Natural killer cell (primary cell): Measurements from ENCODE around the gene DDR1. TPM values are rescaled to one million over a fixed set of nuclear protein-coding genes. Genes with fewer than 3 reads are reported as not detected.

Experiments used
- ATAC-seq, 3 donors: fragments of 150-1000 bp in 2 of 3; fragments of 200-7000 bp in 1 of 3; cut with Tn5 transposase; 1 replicate in 1 of 3; 2 replicates in 2 of 3; pipeline ENCODE4 v1.10.0; 2021; ENCODE audit warnings: mild to moderate bottlenecking in 2 of 3, moderate library complexity in 2 of 3
- DNase-seq, 2 donors: peaks; one replicate each; pipeline versions ENCODE4 v3.0.0 to v3.0.0-alpha.2; 2013 to 2021; ENCODE audit warnings: mixed read lengths in 1 of 2
- H3K27ac ChIP-seq: one replicate; pipeline ENCODE4 v1.5.1; 2013; ENCODE audit warnings: mild to moderate bottlenecking, low read length
- H3K27me3 ChIP-seq: one replicate; pipeline ENCODE4 v1.6.1; 2013; ENCODE audit warnings: low read length; ENCODE audit not compliant: control insufficient read depth, insufficient read depth
- H3K36me3 ChIP-seq: one replicate; pipeline ENCODE4 v1.6.1; 2013; ENCODE audit warnings: low read length; ENCODE audit not compliant: control insufficient read depth, insufficient read depth
- H3K4me1 ChIP-seq: one replicate; pipeline ENCODE4 v1.6.1; 2013; ENCODE audit warnings: low read length; ENCODE audit not compliant: control insufficient read depth, insufficient read depth
- H3K4me3 ChIP-seq: one replicate; pipeline ENCODE4 v1.5.1; 2013; ENCODE audit warnings: low read length
- H3K9me3 ChIP-seq: one replicate; pipeline ENCODE4 v1.6.1; 2013; ENCODE audit warnings: low read length; ENCODE audit not compliant: control insufficient read depth, insufficient read depth
- H3K27ac Mint-ChIP-seq, 2 donors: one replicate each; pipeline ENCODE4 v1.8.0; 2022; ENCODE audit warnings: mild to moderate bottlenecking in 2 of 2, mixed read lengths in 2 of 2, moderate library complexity in 1 of 2
- H3K27me3 Mint-ChIP-seq, 2 donors: one replicate each; pipeline ENCODE4 v1.8.0; 2022; ENCODE audit warnings: low read depth in 2 of 2, mixed read lengths in 2 of 2
- H3K36me3 Mint-ChIP-seq: one replicate; pipeline ENCODE4 v1.8.0; 2022; ENCODE audit warnings: mixed read lengths
- H3K4me1 Mint-ChIP-seq, 2 donors: one replicate each; pipeline ENCODE4 v1.8.0; 2022; ENCODE audit warnings: mixed read lengths in 2 of 2
- H3K4me3 Mint-ChIP-seq: one replicate; pipeline ENCODE4 v1.8.0; 2022; ENCODE audit warnings: mild to moderate bottlenecking, moderate library complexity, mixed read lengths
- H3K9me3 Mint-ChIP-seq, 2 donors: one replicate each; pipeline ENCODE4 v1.8.0; 2022; ENCODE audit warnings: mixed read lengths in 2 of 2
- CTCF ChIP-seq: fragments of 200-600 bp; IDR thresholded peaks from one replicate; pipeline ENCODE4 v1.8.0; 2022; ENCODE audit warnings: antibody characterized with exemption
- WGBS: methylation state at CpG from one replicate; pipeline ENCODE4 v1.1.7; 2013; ENCODE audit warnings: missing lambda C conversion rate; ENCODE audit not compliant: insufficient coverage; 5-methylcytosine and 5-hydroxymethylcytosine counted together
- intact Hi-C: fragments of 100-400 bp; cut with micrococcal nuclease; formaldehyde crosslinking; loops from one replicate; pipeline ENCODE4 v1.14.2; 2022
- total RNA-seq, 4 donors: library from RNA; stranded (reverse); fragments of 120-200 nt in 1 of 4; gene quantifications; one replicate each; pipeline versions ENCODE4 v1.2.3 to v1.2.4, GENCODE V29; 2013 to 2022

DDR1 gene
- total RNA-seq, 3 donors from 2014 or later (not counting 1 experiment from before 2014, with no cell fraction given), result 2.6 to 7.4 (median 5.2) TPM

- DNase-seq, result no peak
- no peak for TF ChIP-seq CTCF
- Histone ChIP-seq H3K4me1 (no peaks in the 10 kb centered on the region), H3K36me3 (no peaks in the 10 kb centered on the region), H3K4me3 (no peak overlapping the region), H3K9me3 (no peaks in the 10 kb centered on the region), H3K27me3 (no peaks in the 10 kb centered on the region), H3K27ac (no peak overlapping the region)
- Mint-ChIP-seq H3K27me3 (peaks cover 0 to 14% of the 10 kb centered on the region in 2 donors), H3K4me3 (no peak overlapping the region), H3K36me3 (no peaks in the 10 kb centered on the region), H3K4me1 (no peaks in the 10 kb centered on the region), H3K27ac (no peak overlapping the region), H3K9me3 (no peaks in the 10 kb centered on the region)
- WGBS, result 83% methylated on average over 10 of the region's 10 CpGs
- intact Hi-C loops, result no loop called here
- ATAC-seq, result no peak
These were observed 11.0 kb downstream of the DDR1 start for GRCh38 chr6:30895343-30895742.

GRCh38 chr6:30896541-30896940, 12.2 kb downstream of the DDR1 start:
- Histone ChIP-seq H3K4me1 (no peaks in the 10 kb centered on the region), H3K36me3 (no peaks in the 10 kb centered on the region), H3K9me3 (no peaks in the 10 kb centered on the region), H3K27me3 (no peaks in the 10 kb centered on the region), H3K27ac (no peak overlapping the region), H3K4me3 (no peak overlapping the region)
- H3K36me3 Mint-ChIP-seq, result no peaks in the 10 kb centered on the region
- ATAC-seq (no peak), DNase-seq (no peak)
- no peak overlapping the region for H3K4me3 Mint-ChIP-seq
- peaks cover 0 to 14% of the 10 kb centered on the region in 2 donors for H3K27me3 Mint-ChIP-seq
- TF ChIP-seq CTCF, result no peak
- no peaks in the 10 kb centered on the region for H3K4me1 Mint-ChIP-seq
- intact Hi-C loops, result no loop called here
- 93% methylated on average over 13 of the region's 13 CpGs for WGBS
- H3K27ac Mint-ChIP-seq, result no peak overlapping the region
- no peaks in the 10 kb centered on the region for H3K9me3 Mint-ChIP-seq

- Histone ChIP-seq H3K9me3 (no peaks in the 10 kb centered on the region), H3K27ac (no peak overlapping the region), H3K4me1 (no peaks in the 10 kb centered on the region), H3K36me3 (no peaks in the 10 kb centered on the region), H3K27me3 (no peaks in the 10 kb centered on the region), H3K4me3 (no peak overlapping the region)
- no peak for ATAC-seq
- Mint-ChIP-seq H3K4me3 (no peak overlapping the region), H3K27me3 (peaks cover 0 to 17% of the 10 kb centered on the region in 2 donors), H3K9me3 (no peaks in the 10 kb centered on the region), H3K4me1 (no peaks in the 10 kb centered on the region), H3K27ac (no peak overlapping the region), H3K36me3 (no peaks in the 10 kb centered on the region)
- TF ChIP-seq CTCF, result no peak
- DNase-seq, result no peak
- WGBS, result 96% methylated on average over 16 of the region's 16 CpGs
- intact Hi-C loops, result no loop called here
These were observed 13.6 kb downstream of the DDR1 start for GRCh38 chr6:30897882-30898281.

- H3K9me3 ChIP-seq, result no peaks in the 10 kb centered on the region
- no peak overlapping the region for H3K27ac Mint-ChIP-seq
- no peaks in the 10 kb centered on the region for H3K27me3 ChIP-seq
- TF ChIP-seq CTCF, result no peak
- no peak overlapping the region for H3K4me3 ChIP-seq
- no peaks in the 10 kb centered on the region for H3K36me3 ChIP-seq
- H3K4me3 Mint-ChIP-seq, result no peak overlapping the region
- intact Hi-C loops, result no loop called here
- no peaks in the 10 kb centered on the region for H3K4me1 ChIP-seq
- WGBS, result 93% methylated on average over 23 of the region's 23 CpGs
- no peaks in the 10 kb centered on the region for H3K4me1 Mint-ChIP-seq
- ATAC-seq, result no peak
- peaks cover 0 to 16% of the 10 kb centered on the region in 2 donors for H3K27me3 Mint-ChIP-seq
- H3K9me3 Mint-ChIP-seq, result no peaks in the 10 kb centered on the region
- no peak overlapping the region for H3K27ac ChIP-seq
- H3K36me3 Mint-ChIP-seq, result no peaks in the 10 kb centered on the region
- no peak for DNase-seq
These were observed 14.5 kb downstream of the DDR1 start for GRCh38 chr6:30898750-30899360.
